ENCODE measurements around the gene DMD. TPM values are rescaled to one million over a fixed set of nuclear protein-coding genes. Genes with fewer than 3 reads are reported as not detected.

Gene DMD
- total and polyA plus RNA-seq, 2 donors from 2014 or later: 4.2 to 17.9 TPM

- Histone ChIP-seq H3K9me3 (ENCODE audit: control insufficient read depth in 2 of 3, insufficient read depth in 1 of 3, low read length in 3 of 3) (no peaks in the 10 kb centered on the region), H3K4me3 (ENCODE audit: low read length in 3 of 3) (no peak overlapping the region), H3K36me3 (ENCODE audit: control insufficient read depth in 2 of 3, insufficient read depth in 3 of 3, low read length in 3 of 3) (no peaks in the 10 kb centered on the region), H3K9ac (ENCODE audit: low read length in 3 of 3) (no peak overlapping the region), H3K27ac (ENCODE audit: low read depth in 2 of 2, low read length in 2 of 2) (no peak overlapping the region), H3K4me1 (ENCODE audit: control insufficient read depth in 2 of 3, insufficient read depth in 2 of 3, low read depth in 1 of 3, low read length in 3 of 3) (no peaks in the 10 kb centered on the region), H3K27me3 (ENCODE audit: control insufficient read depth, insufficient read depth, low read length) (no peaks in the 10 kb centered on the region)
- intact Hi-C loops (cut with DNase I): no loop called here
- FAIRE-seq: no peak
- DNase-seq: no peak
- no peak for TF ChIP-seq CTCF (IDR thresholded peaks at IDR 0.05; ENCODE audit: borderline replicate concordance, extremely low read depth, insufficient read depth)
These were observed 1655.8 kb downstream of the DMD start for GRCh38 chrX:31555506-31555905.

DNA sequence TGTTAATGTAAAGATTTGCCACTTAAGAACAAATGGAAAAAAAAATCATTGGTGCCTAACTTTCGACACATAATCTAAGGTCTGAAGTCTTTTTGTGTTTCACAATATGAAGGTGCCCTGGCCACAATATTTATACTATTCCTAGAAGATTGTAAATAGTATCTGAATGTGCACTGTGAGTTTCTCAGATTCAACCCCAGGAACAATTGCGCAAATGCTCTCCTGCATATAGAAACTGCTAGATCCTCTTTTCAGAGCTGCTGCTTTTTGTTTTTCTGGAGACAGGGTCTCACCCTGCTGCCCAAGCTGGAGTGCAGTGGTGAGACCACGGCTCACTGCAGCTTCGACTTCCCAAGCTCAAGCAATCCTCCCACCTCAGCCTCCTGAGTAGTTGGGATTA, 1659.4 kb downstream of the DMD start:
- no peak for FAIRE-seq
- no peaks in the 10 kb centered on the region for H3K4me1 ChIP-seq (ENCODE audit: control insufficient read depth in 2 of 3, insufficient read depth in 2 of 3, low read depth in 1 of 3, low read length in 3 of 3)

DNA sequence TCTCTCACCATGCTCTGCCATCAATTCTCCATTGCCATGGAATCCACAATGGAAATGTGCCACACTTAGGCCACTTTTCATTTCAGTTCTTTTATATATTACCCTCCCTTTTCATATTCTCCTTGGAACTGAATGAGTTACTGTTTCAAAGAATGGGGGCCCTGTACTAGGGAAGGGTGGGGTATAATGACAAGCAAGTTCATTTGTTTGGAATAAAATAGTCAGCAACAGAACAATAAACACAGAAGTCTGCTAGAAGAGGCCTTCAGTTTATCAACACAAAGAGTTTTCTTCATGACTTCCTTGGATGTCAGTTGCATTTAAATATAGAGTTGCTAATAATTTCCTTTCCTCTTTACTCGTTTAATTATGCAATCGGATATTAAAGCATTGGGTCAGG, 1661.2 kb downstream of the DMD start:
- Histone ChIP-seq H3K4me1 (ENCODE audit: control insufficient read depth in 2 of 3, insufficient read depth in 2 of 3, low read depth in 1 of 3, low read length in 3 of 3) (no peaks in the 10 kb centered on the region), H3K4me3 (ENCODE audit: low read length in 3 of 3) (no peak overlapping the region), H3K9me3 (ENCODE audit: control insufficient read depth in 2 of 3, insufficient read depth in 1 of 3, low read length in 3 of 3) (no peaks in the 10 kb centered on the region), H3K9ac (ENCODE audit: low read length in 3 of 3) (no peak overlapping the region), H3K27ac (ENCODE audit: low read depth in 2 of 2, low read length in 2 of 2) (no peak overlapping the region), H3K27me3 (ENCODE audit: control insufficient read depth, insufficient read depth, low read length) (no peaks in the 10 kb centered on the region), H3K36me3 (ENCODE audit: control insufficient read depth in 2 of 3, insufficient read depth in 3 of 3, low read length in 3 of 3) (no peaks in the 10 kb centered on the region)
- intact Hi-C loops (cut with DNase I): no loop called here
- TF ChIP-seq CTCF (IDR thresholded peaks at IDR 0.05; ENCODE audit: borderline replicate concordance, extremely low read depth, insufficient read depth): no peak
- DNase-seq (no peak), FAIRE-seq (no peak)

More for the DNA sequence above, 1659.4 kb downstream of the DMD start:
- TF ChIP-seq CTCF (IDR thresholded peaks at IDR 0.05; ENCODE audit: borderline replicate concordance, extremely low read depth, insufficient read depth): no peak
- H3K9me3 ChIP-seq (ENCODE audit: control insufficient read depth in 2 of 3, insufficient read depth in 1 of 3, low read length in 3 of 3): no peaks in the 10 kb centered on the region
- H3K4me3 ChIP-seq (ENCODE audit: low read length in 3 of 3): no peak overlapping the region
- no peak for DNase-seq
- H3K27ac ChIP-seq (ENCODE audit: low read depth in 2 of 2, low read length in 2 of 2): no peak overlapping the region
- intact Hi-C loops (cut with DNase I): no loop called here
- no peaks in the 10 kb centered on the region for H3K36me3 ChIP-seq (ENCODE audit: control insufficient read depth in 2 of 3, insufficient read depth in 3 of 3, low read length in 3 of 3)
- H3K9ac ChIP-seq (ENCODE audit: low read length in 3 of 3): no peak overlapping the region
- no peaks in the 10 kb centered on the region for H3K27me3 ChIP-seq (ENCODE audit: control insufficient read depth, insufficient read depth, low read length)

DNA sequence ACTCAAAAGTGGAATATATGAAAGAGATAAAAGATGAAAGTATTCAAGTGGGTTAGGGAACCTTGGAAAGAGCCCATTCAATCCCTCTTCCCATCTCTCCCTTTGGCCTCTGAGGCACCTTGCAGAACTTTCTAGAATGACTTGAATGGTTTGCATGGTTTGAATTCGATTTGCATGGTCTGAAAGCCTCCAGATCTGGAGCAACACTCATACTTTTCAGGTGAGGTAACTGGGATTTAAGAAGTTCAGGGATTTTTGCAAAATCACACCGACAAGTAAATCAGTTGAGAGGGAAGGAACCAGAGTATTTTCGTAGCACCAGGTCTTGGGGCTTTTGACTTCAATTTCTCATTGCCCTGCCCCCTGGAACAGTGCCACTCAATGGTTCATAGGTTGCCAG, 1663.5 kb downstream of the DMD start:
- Histone ChIP-seq H3K4me3 (ENCODE audit: low read length in 3 of 3) (no peak overlapping the region), H3K9me3 (ENCODE audit: control insufficient read depth in 2 of 3, insufficient read depth in 1 of 3, low read length in 3 of 3) (no peaks in the 10 kb centered on the region), H3K36me3 (ENCODE audit: control insufficient read depth in 2 of 3, insufficient read depth in 3 of 3, low read length in 3 of 3) (no peaks in the 10 kb centered on the region), H3K4me1 (ENCODE audit: control insufficient read depth in 2 of 3, insufficient read depth in 2 of 3, low read depth in 1 of 3, low read length in 3 of 3) (no peaks in the 10 kb centered on the region), H3K27me3 (ENCODE audit: control insufficient read depth, insufficient read depth, low read length) (no peaks in the 10 kb centered on the region), H3K27ac (ENCODE audit: low read depth in 2 of 2, low read length in 2 of 2) (no peak overlapping the region), H3K9ac (ENCODE audit: low read length in 3 of 3) (no peak overlapping the region)
- TF ChIP-seq CTCF (IDR thresholded peaks at IDR 0.05; ENCODE audit: borderline replicate concordance, extremely low read depth, insufficient read depth): no peak
- FAIRE-seq (no peak), DNase-seq (no peak)
- intact Hi-C loops (cut with DNase I): no loop called here

Measured in kidney (tissue), 14 donors.